HG03135 (cell line): Measurements from ENCODE around the gene USP6NL.

ENCODE experiments used
- ATAC-seq: cut with Tn5 transposase; IDR thresholded peaks from one replicate; pipeline ENCODE4 v1.9.1; 2021; ENCODE audit warnings: mild to moderate bottlenecking, moderate library complexity; ENCODE audit not compliant: unreplicated experiment

USP6NL gene

GRCh38 chr10:11594589-11595394 lies 16.7 kb downstream of the USP6NL start:
- no peak for ATAC-seq

- ATAC-seq: no peak
These were observed 17.8 kb downstream of the USP6NL start for GRCh38 chr10:11593612-11594011.

DNA sequence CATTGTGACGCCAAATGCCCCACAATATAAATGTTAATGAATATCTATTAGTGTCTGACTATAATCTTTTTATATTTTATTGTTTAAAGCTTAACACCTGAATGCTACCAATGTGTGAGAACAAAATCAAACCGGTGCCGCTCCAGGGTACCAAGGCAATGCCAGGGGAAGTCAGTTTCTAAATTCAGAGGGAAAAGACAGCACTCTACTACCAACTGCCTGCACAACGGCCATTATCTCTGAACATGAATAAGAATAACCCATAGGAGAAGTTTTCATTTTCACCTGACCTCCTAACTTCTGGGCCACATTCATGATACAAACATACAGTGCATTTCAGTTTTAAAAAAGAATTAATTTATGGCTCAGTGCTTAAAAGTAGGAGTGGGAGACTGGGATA lies 21.7 kb downstream of the USP6NL start:
- ATAC-seq: no peak

- no peak for ATAC-seq
These were observed 22.4 kb downstream of the USP6NL start for GRCh38 chr10:11588873-11589574.

GRCh38 chr10:11587722-11588259 lies 23.7 kb downstream of the USP6NL start:
- no peak for ATAC-seq

DNA sequence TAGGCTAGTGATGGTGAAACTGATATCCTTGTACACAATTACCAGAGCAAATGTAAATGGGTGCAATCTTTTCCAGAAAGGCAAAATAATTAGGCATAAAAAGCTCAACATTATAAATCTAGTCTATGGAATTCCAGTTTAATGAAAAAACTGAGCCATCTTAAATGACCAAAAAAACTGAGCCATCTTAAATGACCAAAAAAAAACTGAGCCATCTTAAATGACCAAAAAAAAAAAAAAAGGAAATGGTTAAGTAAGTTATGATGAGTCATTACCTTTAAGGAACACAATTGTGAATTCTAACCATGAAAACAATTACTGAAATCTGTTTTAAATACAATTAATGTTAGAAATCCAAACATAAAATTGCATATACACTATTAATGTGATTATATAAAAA lies 25.3 kb downstream of the USP6NL start:
- no peak for ATAC-seq

GRCh38 chr10:11581213-11581612 lies 30.2 kb downstream of the USP6NL start:
- no peak for ATAC-seq

DNA sequence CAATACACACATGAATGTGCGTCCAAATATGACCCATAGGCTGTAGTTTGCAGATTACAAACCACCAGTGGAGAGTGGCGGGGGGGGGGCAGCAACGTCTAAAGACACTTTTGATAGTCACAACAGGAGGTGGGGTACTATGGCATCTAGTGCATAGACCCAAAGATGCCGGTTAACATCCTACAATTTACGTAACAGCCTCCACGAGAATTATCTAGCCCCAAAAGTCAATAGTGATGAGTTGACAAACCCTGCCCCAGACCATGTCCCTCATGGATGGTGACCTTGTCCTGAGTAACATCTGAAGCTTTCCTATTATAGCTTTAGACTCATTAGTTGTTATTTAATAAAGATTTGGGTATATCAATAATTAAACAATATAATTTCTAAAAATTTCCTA lies 31.6 kb downstream of the USP6NL start:
- ATAC-seq: no peak

DNA sequence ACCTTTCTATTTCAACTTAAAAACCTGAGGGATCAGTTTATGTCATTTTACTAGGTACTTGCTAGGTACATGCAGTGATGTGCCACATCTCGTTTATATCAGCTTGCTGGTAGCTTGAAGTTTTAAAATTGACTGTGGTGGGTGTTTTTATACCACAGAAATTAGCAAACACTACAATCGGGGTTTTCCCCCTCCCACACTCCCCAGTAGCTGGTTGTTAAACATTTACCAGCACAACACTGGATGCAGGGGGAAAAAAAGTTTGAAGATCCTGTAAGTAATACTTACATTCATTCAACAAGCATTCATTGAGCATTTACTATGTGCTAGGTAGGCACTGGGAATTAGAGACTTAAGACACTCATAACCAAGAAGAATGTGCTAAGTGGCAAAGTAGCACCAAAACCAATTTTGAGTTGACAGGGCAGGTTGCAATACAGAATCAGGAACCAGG lies 32.6 kb downstream of the USP6NL start:
- peak; percentile 68 for ATAC-seq

DNA sequence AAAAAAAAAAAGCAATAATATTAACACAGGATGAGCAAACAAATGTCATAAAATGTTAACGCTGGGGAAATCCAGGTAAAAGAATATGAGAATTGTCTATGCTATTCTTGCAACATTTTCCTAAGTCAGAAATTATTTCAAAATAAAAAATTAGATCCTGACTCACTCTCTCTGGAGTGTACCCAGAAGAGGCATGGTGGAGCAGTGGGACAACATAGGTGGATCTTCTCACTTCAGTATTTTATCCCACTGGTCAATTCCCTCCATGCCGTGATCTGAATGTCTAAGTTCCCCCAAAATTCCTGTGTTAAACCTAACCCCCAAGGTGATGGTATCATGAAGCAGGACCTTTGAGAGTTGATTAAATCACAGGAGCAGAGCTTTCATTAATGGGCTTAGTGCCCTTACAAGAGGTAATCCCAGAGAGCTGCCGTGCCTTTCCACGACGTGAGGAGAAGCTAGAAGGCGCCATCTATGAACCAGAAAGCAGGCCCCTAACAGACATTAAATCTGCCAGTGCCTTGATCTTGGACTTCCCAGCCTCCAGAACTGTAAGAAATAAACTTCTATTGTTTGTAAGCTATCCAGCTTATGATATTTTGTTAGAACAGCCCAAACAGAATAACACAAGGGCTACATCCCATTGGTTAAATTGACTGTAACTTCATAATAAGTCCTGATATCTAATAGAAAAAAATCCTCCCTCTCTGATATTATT lies 35.2 kb downstream of the USP6NL start:
- ATAC-seq: no peak

DNA sequence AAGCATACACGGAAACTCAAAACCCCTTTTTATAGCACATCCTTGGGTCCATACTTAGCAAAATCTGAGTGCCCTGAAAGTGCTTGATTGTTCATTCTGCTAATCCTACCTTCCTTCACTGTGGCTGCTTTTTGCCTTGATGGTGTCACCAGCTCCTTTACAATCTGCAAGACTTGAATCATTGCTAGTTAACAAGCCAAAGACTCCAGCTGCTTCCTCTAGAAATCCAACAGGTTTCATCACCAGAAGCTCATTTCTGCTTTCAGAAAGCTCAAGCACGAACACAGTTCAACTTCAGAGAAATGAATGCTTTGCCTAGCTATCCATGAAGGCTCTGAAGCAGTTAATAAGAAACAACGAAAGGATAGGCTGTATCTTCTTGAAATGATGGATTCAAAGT lies 38.0 kb downstream of the USP6NL start:
- ATAC-seq: peak; percentile 60

DNA sequence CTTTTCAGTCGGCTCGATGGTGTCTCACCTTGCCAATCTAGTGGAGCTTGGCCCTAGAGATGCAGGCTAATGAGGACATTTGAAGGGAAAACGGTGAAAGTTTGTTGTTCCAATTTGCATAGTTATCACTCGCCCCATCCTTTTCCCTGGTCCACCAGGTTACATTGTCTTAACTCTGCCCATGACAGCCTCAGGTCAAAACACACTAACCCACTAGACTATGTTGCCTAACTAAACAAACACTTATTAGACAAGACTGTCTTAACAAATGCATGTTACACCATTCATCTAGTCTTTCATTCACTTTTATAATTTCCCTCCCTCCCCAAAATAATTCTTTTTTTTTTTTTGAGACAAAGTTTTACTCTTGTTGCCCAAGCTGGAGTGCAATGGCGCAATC lies 40.7 kb downstream of the USP6NL start:
- no peak for ATAC-seq

DNA sequence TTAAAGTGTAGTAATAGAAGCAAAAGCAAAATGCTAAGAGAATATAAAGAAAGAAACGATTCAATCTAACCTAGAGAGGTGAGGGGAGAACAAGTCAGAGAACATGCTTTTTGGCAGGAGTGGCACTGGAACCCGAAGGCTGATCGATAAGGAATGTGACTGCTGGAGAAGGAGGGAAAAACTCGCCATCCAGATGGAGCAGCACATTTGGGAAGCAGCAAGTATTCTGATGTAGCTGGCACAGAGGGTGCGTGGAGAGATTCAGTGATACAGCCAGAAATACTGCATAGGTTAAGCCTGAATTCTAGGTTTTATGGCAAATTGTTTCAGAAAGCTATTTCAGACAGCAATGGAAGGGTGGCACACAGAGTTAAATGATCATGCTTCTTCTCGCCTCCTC lies 42.0 kb downstream of the USP6NL start:
- ATAC-seq: no peak

DNA sequence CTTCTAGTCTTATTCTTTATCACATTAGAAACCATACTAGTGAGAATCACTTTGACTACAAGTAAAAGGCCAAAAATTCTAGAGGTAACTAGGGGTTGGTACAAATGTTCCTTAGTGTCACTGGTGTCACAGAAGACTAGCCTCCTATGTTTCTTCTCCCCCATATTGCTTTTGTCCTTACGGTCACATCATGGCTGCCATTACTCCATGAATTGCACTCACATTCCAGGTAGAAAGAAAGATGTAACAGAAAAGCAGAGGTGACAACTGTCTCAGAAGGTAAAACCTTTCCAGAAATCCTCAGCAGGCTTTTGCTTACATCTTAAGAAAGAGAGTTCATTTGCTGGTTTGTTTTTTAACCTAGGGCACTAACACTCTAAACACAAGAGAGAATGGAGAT lies 42.9 kb downstream of the USP6NL start:
- ATAC-seq: no peak

DNA sequence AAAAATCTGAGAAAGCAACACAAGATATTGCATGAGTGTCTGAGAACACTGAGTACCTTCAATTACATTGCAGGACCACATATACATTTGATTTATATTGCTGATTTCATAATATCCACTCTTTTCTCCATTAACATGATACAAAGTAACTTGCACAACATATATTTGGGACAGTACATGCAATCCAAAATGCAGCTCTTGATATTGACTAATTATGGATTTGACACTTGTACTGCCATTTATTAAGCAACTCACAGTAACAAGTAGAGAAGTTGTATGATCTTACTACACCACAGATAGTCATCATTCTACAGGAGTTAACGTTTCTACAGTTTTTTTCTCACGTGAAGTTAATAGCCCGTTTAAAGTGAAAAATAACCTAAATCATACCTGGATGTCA lies 46.7 kb downstream of the USP6NL start:
- ATAC-seq: no peak

GRCh38 chr10:11563936-11564335 lies 47.5 kb downstream of the USP6NL start:
- no peak for ATAC-seq

- ATAC-seq: no peak
These were observed 48.6 kb downstream of the USP6NL start for GRCh38 chr10:11562888-11563287.

DNA sequence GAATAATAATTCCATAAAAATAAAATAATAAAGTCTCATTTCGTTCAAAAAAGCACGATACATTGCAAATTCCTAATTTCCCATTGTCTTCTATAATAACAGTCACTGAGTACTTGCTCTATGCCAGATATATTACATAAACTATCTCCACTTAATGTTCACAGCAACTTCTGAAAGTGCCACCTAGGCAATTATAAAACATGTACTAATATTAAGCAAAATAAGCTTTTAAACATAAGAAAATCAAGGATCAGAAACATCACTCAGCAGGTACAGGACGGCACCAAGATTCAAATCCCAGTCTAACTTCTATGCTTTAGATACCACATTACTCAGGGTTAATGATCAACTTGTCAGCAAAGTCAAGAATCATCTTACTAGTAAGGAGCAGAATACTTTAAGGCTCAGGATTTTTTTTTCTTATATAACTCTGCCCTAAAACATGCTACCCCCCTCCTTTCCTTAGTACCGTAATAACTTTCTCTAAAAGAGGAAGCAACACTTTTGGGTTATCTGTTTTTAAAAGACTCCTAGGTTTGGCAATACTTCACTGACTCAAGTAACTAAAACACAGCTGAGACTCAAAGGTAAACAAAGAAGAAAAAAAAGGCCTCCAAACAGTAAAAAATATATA lies 51.3 kb downstream of the USP6NL start:
- peak; percentile 80 for ATAC-seq

DNA sequence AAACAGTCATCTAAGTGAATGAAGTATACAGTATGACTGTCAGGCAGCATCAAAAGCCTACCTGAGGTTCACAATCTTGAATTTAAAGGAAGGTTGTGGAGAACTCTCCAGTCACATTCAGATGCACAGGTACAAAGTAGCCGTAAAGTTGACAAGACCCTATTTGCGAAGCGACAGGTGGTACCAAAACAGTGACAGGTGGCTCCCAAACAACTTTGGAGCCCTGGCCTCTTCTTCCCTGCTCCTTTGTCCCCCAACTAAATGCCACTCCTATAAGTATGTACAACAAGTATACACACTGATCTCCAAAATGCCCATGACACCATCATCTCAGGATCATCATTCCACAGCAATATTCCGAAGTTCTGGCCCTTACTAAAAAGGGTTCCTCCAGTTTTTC lies 53.5 kb downstream of the USP6NL start:
- ATAC-seq: no peak

GRCh38 chr10:11557513-11557912 lies 53.9 kb downstream of the USP6NL start:
- ATAC-seq: no peak

GRCh38 chr10:11555556-11555955 lies 55.9 kb downstream of the USP6NL start:
- ATAC-seq: no peak
